ENCODE results near the gene PCNX4.

Gene PCNX4

DNA sequence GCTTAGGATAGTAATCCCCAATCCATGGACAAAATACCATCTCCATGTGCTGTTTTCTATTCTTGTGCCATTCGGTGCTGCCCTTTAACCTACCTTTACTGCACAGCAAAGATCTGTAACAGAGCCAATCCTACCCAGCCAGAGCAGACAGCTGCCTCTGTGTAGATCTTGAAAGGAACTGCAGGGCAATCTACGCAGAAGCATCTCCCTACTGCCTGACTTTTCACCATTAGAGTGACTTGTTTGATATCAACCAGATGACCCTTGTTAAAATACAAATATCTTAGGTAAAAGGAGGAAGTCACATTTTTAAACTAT, 123.4 kb downstream of the PCNX4 start:
- H3K4me3 ChIP-seq (ENCODE audit: low read length), result no peak overlapping the region
- no peaks in the 10 kb centered on the region for H3K27me3 ChIP-seq (ENCODE audit: low read depth, low read length)
- TF ChIP-seq, protein P1, sequence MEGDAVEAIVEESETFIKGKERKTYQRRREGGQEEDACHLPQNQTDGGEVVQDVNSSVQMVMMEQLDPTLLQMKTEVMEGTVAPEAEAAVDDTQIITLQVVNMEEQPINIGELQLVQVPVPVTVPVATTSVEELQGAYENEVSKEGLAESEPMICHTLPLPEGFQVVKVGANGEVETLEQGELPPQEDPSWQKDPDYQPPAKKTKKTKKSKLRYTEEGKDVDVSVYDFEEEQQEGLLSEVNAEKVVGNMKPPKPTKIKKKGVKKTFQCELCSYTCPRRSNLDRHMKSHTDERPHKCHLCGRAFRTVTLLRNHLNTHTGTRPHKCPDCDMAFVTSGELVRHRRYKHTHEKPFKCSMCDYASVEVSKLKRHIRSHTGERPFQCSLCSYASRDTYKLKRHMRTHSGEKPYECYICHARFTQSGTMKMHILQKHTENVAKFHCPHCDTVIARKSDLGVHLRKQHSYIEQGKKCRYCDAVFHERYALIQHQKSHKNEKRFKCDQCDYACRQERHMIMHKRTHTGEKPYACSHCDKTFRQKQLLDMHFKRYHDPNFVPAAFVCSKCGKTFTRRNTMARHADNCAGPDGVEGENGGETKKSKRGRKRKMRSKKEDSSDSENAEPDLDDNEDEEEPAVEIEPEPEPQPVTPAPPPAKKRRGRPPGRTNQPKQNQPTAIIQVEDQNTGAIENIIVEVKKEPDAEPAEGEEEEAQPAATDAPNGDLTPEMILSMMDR (IDR thresholded peaks at IDR 0.05; ENCODE audit: low read depth, low read length), result no peak
- TF ChIP-seq EZH2phosphoT487 (IDR thresholded peaks at IDR 0.05; ENCODE audit: low read depth), result no peak
- no peak overlapping the region for H3K9ac ChIP-seq (ENCODE audit: low read length)
- peak overlapping the region; percentile 53 for H3K27ac ChIP-seq (ENCODE audit: low read length)
- peak overlapping the region; percentile 18 for H3K4me2 ChIP-seq (ENCODE audit: low read length)
- H3K4me1 ChIP-seq (ENCODE audit: low read length), result peaks cover 98% of the 10 kb centered on the region
- H3K9me3 ChIP-seq (ENCODE audit: insufficient read depth, low read length), result no peaks in the 10 kb centered on the region
- peak overlapping the region; percentile 35; the same call in 1 of the 2 replicates for H2AFZ ChIP-seq (ENCODE audit: low read depth, low read length)
- no peaks in the 10 kb centered on the region for H3K79me2 ChIP-seq (ENCODE audit: low read length)
- H3K36me3 ChIP-seq (replicated peaks; ENCODE audit: low read depth, low read length), result no peaks in the 10 kb centered on the region
- no peaks in the 10 kb centered on the region for H4K20me1 ChIP-seq (ENCODE audit: insufficient read depth, low read length)

DNA sequence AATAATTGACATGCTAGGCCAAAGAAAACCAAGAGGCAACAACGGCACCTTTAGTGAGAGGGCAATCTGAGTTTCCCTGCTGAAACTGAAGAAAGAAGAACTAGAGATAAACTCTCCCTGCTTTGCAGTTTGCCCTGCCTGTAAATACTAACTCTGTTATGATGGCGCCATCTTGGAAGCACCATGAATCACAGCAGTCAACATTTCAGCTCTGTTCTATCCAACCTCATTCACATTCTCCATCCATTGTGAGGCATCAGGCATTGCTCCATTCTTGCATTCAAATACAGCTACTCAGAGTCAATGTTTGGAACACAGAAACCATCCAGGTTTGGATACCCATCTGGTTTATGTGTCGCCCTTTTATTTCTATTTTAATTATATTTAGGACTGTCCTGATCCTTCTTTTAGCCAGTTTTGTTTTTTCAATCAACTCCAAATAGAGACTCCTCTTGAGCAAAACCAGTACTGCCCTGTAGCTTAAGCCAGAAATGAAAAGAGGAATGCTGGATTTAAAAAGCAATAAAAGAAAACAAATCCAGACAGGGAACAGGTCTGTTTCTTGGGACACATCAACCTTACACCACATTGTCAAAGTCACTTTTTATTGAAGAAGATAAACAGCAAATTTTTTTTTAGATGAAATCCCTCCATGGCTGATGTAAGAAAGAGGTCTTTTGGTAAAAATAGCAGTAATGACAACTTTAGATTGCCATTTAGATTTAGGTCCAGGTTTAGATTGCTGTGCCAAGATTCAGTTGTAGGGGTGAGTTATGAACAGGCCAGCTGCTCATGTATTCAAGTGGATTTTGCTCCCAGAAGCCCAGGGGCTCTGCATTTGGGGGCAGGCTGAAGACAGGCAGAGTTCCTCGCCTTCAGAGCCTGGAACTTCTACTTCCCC, 124.0 kb downstream of the PCNX4 start:
- Histone ChIP-seq H3K27me3 (ENCODE audit: low read depth, low read length) (no peaks in the 10 kb centered on the region), H3K36me3 (replicated peaks; ENCODE audit: low read depth, low read length) (no peaks in the 10 kb centered on the region), H3K27ac (ENCODE audit: low read length) (peak overlapping the region; percentile 53), H3K79me2 (ENCODE audit: low read length) (no peaks in the 10 kb centered on the region), H3K4me1 (ENCODE audit: low read length) (peaks cover 98% of the 10 kb centered on the region), H3K9ac (ENCODE audit: low read length) (peak overlapping the region; percentile 10; the same call in 1 of the 2 replicates), H2AFZ (ENCODE audit: low read depth, low read length) (peak overlapping the region; percentile 35; the same call in 1 of the 2 replicates), H3K4me3 (ENCODE audit: low read length) (no peak overlapping the region), H3K9me3 (ENCODE audit: insufficient read depth, low read length) (no peaks in the 10 kb centered on the region), H3K4me2 (ENCODE audit: low read length) (peak overlapping the region; percentile 18), H4K20me1 (ENCODE audit: insufficient read depth, low read length) (no peaks in the 10 kb centered on the region)
- TF ChIP-seq, protein P1 (IDR thresholded peaks at IDR 0.05; ENCODE audit: low read depth, low read length), result peak; percentile 9; the same call in 1 of the 2 replicates
- no peak for TF ChIP-seq EZH2phosphoT487 (IDR thresholded peaks at IDR 0.05; ENCODE audit: low read depth)

DNA sequence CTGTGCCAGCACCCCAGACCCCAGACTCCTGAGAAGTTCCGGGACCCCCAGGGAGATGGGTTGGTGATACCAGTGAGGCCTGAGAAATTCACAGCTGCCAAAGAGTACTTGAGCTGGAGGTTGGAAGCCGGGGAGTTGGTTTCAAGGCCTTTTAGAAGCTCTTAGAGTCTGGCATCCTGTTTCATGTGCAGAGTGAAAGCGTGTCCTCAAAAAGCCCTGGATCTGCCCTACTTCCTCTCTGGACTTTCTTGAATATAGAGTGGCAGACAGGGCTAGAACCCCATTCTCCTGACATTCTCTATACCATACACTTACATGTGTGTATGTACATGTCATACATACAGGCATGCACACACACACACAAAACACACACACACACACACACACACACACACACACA, 126.0 kb downstream of the PCNX4 start:
- no peak overlapping the region for H3K9ac ChIP-seq (ENCODE audit: low read length)

More for the DNA sequence above, 126.0 kb downstream of the PCNX4 start:
- H3K4me2 ChIP-seq (ENCODE audit: low read length), result no peak overlapping the region
- no peak overlapping the region for H3K4me3 ChIP-seq (ENCODE audit: low read length)
- no peak overlapping the region; the same call in 1 of the 2 replicates for H3K27ac ChIP-seq (ENCODE audit: low read length)
- no peak overlapping the region for H2AFZ ChIP-seq (ENCODE audit: low read depth, low read length)
- TF ChIP-seq EZH2phosphoT487 (IDR thresholded peaks at IDR 0.05; ENCODE audit: low read depth), result no peak
- no peaks in the 10 kb centered on the region for H4K20me1 ChIP-seq (ENCODE audit: insufficient read depth, low read length)
- peaks cover 100% of the 10 kb centered on the region for H3K4me1 ChIP-seq (ENCODE audit: low read length)
- no peaks in the 10 kb centered on the region for H3K36me3 ChIP-seq (replicated peaks; ENCODE audit: low read depth, low read length)
- H3K9me3 ChIP-seq (ENCODE audit: insufficient read depth, low read length), result no peaks in the 10 kb centered on the region
- no peaks in the 10 kb centered on the region for H3K79me2 ChIP-seq (ENCODE audit: low read length)
- H3K27me3 ChIP-seq (ENCODE audit: low read depth, low read length), result no peaks in the 10 kb centered on the region
